ENCODE data around the gene ZNF438.

Gene ZNF438

GRCh38 chr10:30894221-30894620 is 137.4 kb downstream of the ZNF438 start:
- peaks cover 5% of the 10 kb centered on the region for H3K9me3 Mint-ChIP-seq
- peaks cover 5% of the 10 kb centered on the region for H3K4me1 Mint-ChIP-seq
- DNase-seq = no peak
- ATAC-seq = no peak
- no peak overlapping the region for H3K27ac Mint-ChIP-seq
- no peak overlapping the region for H3K4me3 Mint-ChIP-seq
- H3K27me3 Mint-ChIP-seq = no peaks in the 10 kb centered on the region
- peaks cover 6% of the 10 kb centered on the region for H3K36me3 Mint-ChIP-seq (ENCODE audit: low read depth)

GRCh38 chr10:30893208-30893607 is 138.5 kb downstream of the ZNF438 start:
- Mint-ChIP-seq H3K9me3 (no peaks in the 10 kb centered on the region), H3K36me3 (ENCODE audit: low read depth) (peaks cover 2% of the 10 kb centered on the region), H3K27me3 (no peaks in the 10 kb centered on the region), H3K4me3 (no peak overlapping the region), H3K27ac (no peak overlapping the region), H3K4me1 (peaks cover 5% of the 10 kb centered on the region)
- ATAC-seq (no peak), DNase-seq (no peak)

- H3K4me3 Mint-ChIP-seq = no peak overlapping the region
- H3K4me1 Mint-ChIP-seq = no peaks in the 10 kb centered on the region
- no peaks in the 10 kb centered on the region for H3K27me3 Mint-ChIP-seq
- no peaks in the 10 kb centered on the region for H3K36me3 Mint-ChIP-seq (ENCODE audit: low read depth)
- no peak for ATAC-seq
- H3K9me3 Mint-ChIP-seq = no peaks in the 10 kb centered on the region
- DNase-seq = no peak
- H3K27ac Mint-ChIP-seq = no peak overlapping the region
These were observed 143.8 kb downstream of the ZNF438 start for GRCh38 chr10:30887839-30888238.

GRCh38 chr10:30885423-30885822 is 146.2 kb downstream of the ZNF438 start:
- ATAC-seq (no peak), DNase-seq (no peak)
- Mint-ChIP-seq H3K9me3 (no peaks in the 10 kb centered on the region), H3K4me3 (no peak overlapping the region), H3K36me3 (ENCODE audit: low read depth) (no peaks in the 10 kb centered on the region), H3K27me3 (no peaks in the 10 kb centered on the region), H3K27ac (no peak overlapping the region), H3K4me1 (no peaks in the 10 kb centered on the region)

- H3K4me3 Mint-ChIP-seq = no peak overlapping the region
- H3K9me3 Mint-ChIP-seq = no peaks in the 10 kb centered on the region
- H3K27ac Mint-ChIP-seq = no peak overlapping the region
- H3K4me1 Mint-ChIP-seq = no peaks in the 10 kb centered on the region
- no peaks in the 10 kb centered on the region for H3K36me3 Mint-ChIP-seq (ENCODE audit: low read depth)
- no peak for ATAC-seq
- DNase-seq = no peak
- no peaks in the 10 kb centered on the region for H3K27me3 Mint-ChIP-seq
These were observed 147.9 kb downstream of the ZNF438 start for GRCh38 chr10:30883751-30884150.

- Mint-ChIP-seq H3K4me3 (no peak overlapping the region), H3K27ac (no peak overlapping the region), H3K27me3 (no peaks in the 10 kb centered on the region), H3K36me3 (ENCODE audit: low read depth) (no peaks in the 10 kb centered on the region), H3K4me1 (no peaks in the 10 kb centered on the region), H3K9me3 (no peaks in the 10 kb centered on the region)
- DNase-seq = no peak
- ATAC-seq = no peak
These were observed 148.5 kb downstream of the ZNF438 start for GRCh38 chr10:30883116-30883515.

- H3K27ac Mint-ChIP-seq = no peak overlapping the region
- no peak overlapping the region for H3K4me3 Mint-ChIP-seq
- no peaks in the 10 kb centered on the region for H3K9me3 Mint-ChIP-seq
- H3K27me3 Mint-ChIP-seq = no peaks in the 10 kb centered on the region
- DNase-seq = no peak
- no peaks in the 10 kb centered on the region for H3K36me3 Mint-ChIP-seq (ENCODE audit: low read depth)
- H3K4me1 Mint-ChIP-seq = no peaks in the 10 kb centered on the region
- no peak for ATAC-seq
These were observed 149.4 kb downstream of the ZNF438 start for GRCh38 chr10:30882281-30882680.

GRCh38 chr10:30878920-30879319 is 152.7 kb downstream of the ZNF438 start:
- H3K4me3 Mint-ChIP-seq = no peak overlapping the region
- H3K27ac Mint-ChIP-seq = no peak overlapping the region
- no peaks in the 10 kb centered on the region for H3K27me3 Mint-ChIP-seq
- H3K4me1 Mint-ChIP-seq = no peaks in the 10 kb centered on the region
- no peak for DNase-seq
- ATAC-seq = no peak
- no peaks in the 10 kb centered on the region for H3K9me3 Mint-ChIP-seq
- H3K36me3 Mint-ChIP-seq (ENCODE audit: low read depth) = no peaks in the 10 kb centered on the region

GRCh38 chr10:30877111-30877510 is 154.6 kb downstream of the ZNF438 start:
- ATAC-seq (no peak), DNase-seq (no peak)
- no peaks in the 10 kb centered on the region for H3K36me3 Mint-ChIP-seq (ENCODE audit: low read depth)
- no peaks in the 10 kb centered on the region for H3K27me3 Mint-ChIP-seq
- no peak overlapping the region for H3K27ac Mint-ChIP-seq
- H3K4me1 Mint-ChIP-seq = no peaks in the 10 kb centered on the region
- no peak overlapping the region for H3K4me3 Mint-ChIP-seq
- H3K9me3 Mint-ChIP-seq = no peaks in the 10 kb centered on the region

- Mint-ChIP-seq H3K4me1 (no peaks in the 10 kb centered on the region), H3K36me3 (ENCODE audit: low read depth) (no peaks in the 10 kb centered on the region), H3K9me3 (no peaks in the 10 kb centered on the region), H3K4me3 (no peak overlapping the region), H3K27ac (no peak overlapping the region), H3K27me3 (no peaks in the 10 kb centered on the region)
- ATAC-seq = no peak
- no peak for DNase-seq
These were observed 158.3 kb downstream of the ZNF438 start for GRCh38 chr10:30873411-30873810.

GRCh38 chr10:30870896-30871295 is 160.8 kb downstream of the ZNF438 start:
- H3K36me3 Mint-ChIP-seq (ENCODE audit: low read depth) = no peaks in the 10 kb centered on the region
- no peaks in the 10 kb centered on the region for H3K4me1 Mint-ChIP-seq
- DNase-seq (no peak), ATAC-seq (no peak)
- H3K9me3 Mint-ChIP-seq = no peaks in the 10 kb centered on the region
- no peak overlapping the region for H3K27ac Mint-ChIP-seq
- H3K27me3 Mint-ChIP-seq = no peaks in the 10 kb centered on the region
- H3K4me3 Mint-ChIP-seq = no peak overlapping the region

- Mint-ChIP-seq H3K27ac (no peak overlapping the region), H3K27me3 (no peaks in the 10 kb centered on the region), H3K4me3 (no peak overlapping the region), H3K36me3 (ENCODE audit: low read depth) (no peaks in the 10 kb centered on the region), H3K4me1 (no peaks in the 10 kb centered on the region), H3K9me3 (no peaks in the 10 kb centered on the region)
- DNase-seq (no peak), ATAC-seq (no peak)
These were observed 162.1 kb downstream of the ZNF438 start for GRCh38 chr10:30869566-30869965.

GRCh38 chr10:30868611-30869010 is 163.1 kb downstream of the ZNF438 start:
- H3K9me3 Mint-ChIP-seq = no peaks in the 10 kb centered on the region
- H3K4me3 Mint-ChIP-seq = no peak overlapping the region
- ATAC-seq (no peak), DNase-seq (no peak)
- H3K4me1 Mint-ChIP-seq = no peaks in the 10 kb centered on the region
- no peaks in the 10 kb centered on the region for H3K27me3 Mint-ChIP-seq
- H3K27ac Mint-ChIP-seq = no peak overlapping the region
- H3K36me3 Mint-ChIP-seq (ENCODE audit: low read depth) = no peaks in the 10 kb centered on the region

GRCh38 chr10:30866896-30867295 is 164.8 kb downstream of the ZNF438 start:
- H3K36me3 Mint-ChIP-seq (ENCODE audit: low read depth) = no peaks in the 10 kb centered on the region
- H3K27ac Mint-ChIP-seq = no peak overlapping the region
- no peak overlapping the region for H3K4me3 Mint-ChIP-seq
- DNase-seq = no peak
- no peaks in the 10 kb centered on the region for H3K27me3 Mint-ChIP-seq
- H3K9me3 Mint-ChIP-seq = no peaks in the 10 kb centered on the region
- ATAC-seq = no peak
- no peaks in the 10 kb centered on the region for H3K4me1 Mint-ChIP-seq

- no peak for DNase-seq
- ATAC-seq = no peak
- Mint-ChIP-seq H3K36me3 (ENCODE audit: low read depth) (no peaks in the 10 kb centered on the region), H3K27ac (no peak overlapping the region), H3K4me3 (no peak overlapping the region), H3K27me3 (no peaks in the 10 kb centered on the region), H3K9me3 (no peaks in the 10 kb centered on the region), H3K4me1 (no peaks in the 10 kb centered on the region)
These were observed 166.3 kb downstream of the ZNF438 start for GRCh38 chr10:30865141-30865926.
